ENCODE measurements around the gene MTA1.

Gene MTA1

GRCh38 chr14:105445901-105446845, 26.5 kb downstream of the MTA1 start:
- no peak for DNase-seq (ENCODE audit: low read depth)

GRCh38 chr14:105446971-105447370, 27.3 kb downstream of the MTA1 start:
- DNase-seq (ENCODE audit: low read depth), result no peak

- DNase-seq (ENCODE audit: low read depth), result no peak
These were observed 28.3 kb downstream of the MTA1 start for GRCh38 chr14:105447651-105448640.

GRCh38 chr14:105448706-105449111, 29.1 kb downstream of the MTA1 start:
- DNase-seq (ENCODE audit: low read depth), result peak; percentile 29

GRCh38 chr14:105449276-105450122, 29.9 kb downstream of the MTA1 start:
- no peak for DNase-seq (ENCODE audit: low read depth)

- no peak for DNase-seq (ENCODE audit: low read depth)
These were observed 30.5 kb downstream of the MTA1 start for GRCh38 chr14:105450123-105450505.

GRCh38 chr14:105450864-105451720, 31.5 kb downstream of the MTA1 start:
- no peak for DNase-seq (ENCODE audit: low read depth)

- DNase-seq (ENCODE audit: low read depth), result no peak
These were observed 33.3 kb downstream of the MTA1 start for GRCh38 chr14:105452963-105453362.

GRCh38 chr14:105453847-105454246, 34.2 kb downstream of the MTA1 start:
- no peak for DNase-seq (ENCODE audit: low read depth)

- no peak for DNase-seq (ENCODE audit: low read depth)
These were observed 35.5 kb downstream of the MTA1 start for GRCh38 chr14:105455086-105455640.

GRCh38 chr14:105455766-105456660, 36.4 kb downstream of the MTA1 start:
- DNase-seq (ENCODE audit: low read depth), result no peak

GRCh38 chr14:105456736-105457617, 37.4 kb downstream of the MTA1 start:
- no peak for DNase-seq (ENCODE audit: low read depth)

GRCh38 chr14:105458010-105458409, 38.4 kb downstream of the MTA1 start:
- no peak for DNase-seq (ENCODE audit: low read depth)

- DNase-seq (ENCODE audit: low read depth), result no peak
These were observed 38.9 kb downstream of the MTA1 start for GRCh38 chr14:105458571-105458970.

- DNase-seq (ENCODE audit: low read depth), result no peak
These were observed 40.5 kb downstream of the MTA1 start for GRCh38 chr14:105460116-105460515.

- DNase-seq (ENCODE audit: low read depth), result no peak
These were observed 41.0 kb downstream of the MTA1 start for GRCh38 chr14:105460616-105461015.

- DNase-seq (ENCODE audit: low read depth), result no peak
These were observed 42.3 kb downstream of the MTA1 start for GRCh38 chr14:105461903-105462302.

GRCh38 chr14:105464501-105464900, 44.9 kb downstream of the MTA1 start:
- DNase-seq (ENCODE audit: low read depth), result no peak

Data from GM04504 (cell line).